H1 (cell line): ENCODE results near the gene PTPRCAP. TPM values are rescaled to one million over a fixed set of nuclear protein-coding genes. Genes with fewer than 3 reads are reported as not detected.

ENCODE experiments used
- CTCF ChIA-PET: fragments of 300-600 bp; sonication (Branson Sonifier 250); formaldehyde crosslinking; loops from one replicate; lab custom pipeline; 2021; ENCODE audit not compliant: partially characterized antibody; lab: Charles Lee
- POLR2A ChIA-PET: fragments of 300-600 bp; sonication (Branson Sonifier 250); formaldehyde crosslinking; loops from one replicate; lab custom pipeline; 2021; ENCODE audit warnings: inconsistent platforms; ENCODE audit not compliant: partially characterized antibody; lab: Charles Lee
- DNase-seq, 2 experiments: peaks; one replicate each; pipeline versions ENCODE4 v3.0.0 to v3.0.0-alpha.2; 2010 to 2022; ENCODE audit warnings: low spot score in 2 of 2, low read depth in 1 of 2, mixed read lengths in 1 of 2
- FAIRE-seq: peaks from 2 replicates; lab custom pipeline; 2011; peaks lifted over from hg19 to GRCh38; lab: Jason Lieb, UNC
- H2AFZ ChIP-seq: 2 replicates; pipeline ENCODE4 v1.8.1; 2012; ENCODE audit warnings: low read length, inconsistent platforms
- H2AK5ac ChIP-seq: 2 replicates; pipeline ENCODE4 v1.6.1; 2013; ENCODE audit warnings: low read depth, low read length
- H2BK120ac ChIP-seq: replicated peaks from 2 replicates; pipeline ENCODE3; 2013; ENCODE audit warnings: low read depth, low read length, inconsistent platforms
- H2BK12ac ChIP-seq: 2 replicates; pipeline ENCODE4 v1.6.1; 2013; ENCODE audit warnings: low read depth, low read length
- H2BK15ac ChIP-seq: 2 replicates; pipeline ENCODE4 v1.6.1; 2013; ENCODE audit warnings: low read length
- H2BK20ac ChIP-seq: 2 replicates; pipeline ENCODE4 v1.6.1; 2013; ENCODE audit warnings: low read length
- H2BK5ac ChIP-seq: 2 replicates; pipeline ENCODE4 v1.6.1; 2013; ENCODE audit warnings: low read depth, low read length
- H3K14ac ChIP-seq: 2 replicates; pipeline ENCODE4 v1.6.1; 2013; ENCODE audit warnings: inconsistent platforms; ENCODE audit not compliant: insufficient read length
- H3K18ac ChIP-seq: 2 replicates; pipeline ENCODE4 v1.6.1; 2013; ENCODE audit warnings: low read length; ENCODE audit errors: extremely low read depth
- H3K23ac ChIP-seq: 2 replicates; pipeline ENCODE4 v1.6.1; 2013; ENCODE audit warnings: inconsistent platforms; ENCODE audit not compliant: insufficient read length
- H3K23me2 ChIP-seq: 2 replicates; pipeline ENCODE4 v1.6.1; 2013; ENCODE audit warnings: low read depth, low read length
- H3K27ac ChIP-seq: 2 replicates; pipeline ENCODE4 v1.6.1; 2011; ENCODE audit warnings: low read depth, low read length, inconsistent platforms
- H3K27me3 ChIP-seq, 4 experiments: replicated peaks in 1 of 4; 1 replicate in 1 of 4; 2 replicates in 3 of 4; pipeline versions ENCODE4 v1.6.1 to v1.8.1; 2011 to 2013; ENCODE audit warnings: low read length in 3 of 4, mild to moderate bottlenecking in 3 of 4, inconsistent platforms in 2 of 4, mixed read lengths in 2 of 4, moderate library complexity in 1 of 4; ENCODE audit not compliant: control insufficient read depth in 3 of 4, insufficient read depth in 3 of 4; ENCODE audit errors: extremely low read depth in 1 of 4
- H3K36me3 ChIP-seq, 4 experiments: 2 replicates each; pipeline versions ENCODE4 v1.6.1 to v1.8.1; 2011 to 2013; ENCODE audit warnings: mild to moderate bottlenecking in 4 of 4, low read length in 3 of 4, moderate library complexity in 2 of 4, control low read depth in 1 of 4, inconsistent platforms in 1 of 4; ENCODE audit not compliant: insufficient read depth in 4 of 4, control insufficient read depth in 2 of 4
- H3K4ac ChIP-seq: replicated peaks from 2 replicates; pipeline ENCODE3; 2013; ENCODE audit warnings: low read length, low read depth, mixed read lengths, inconsistent platforms; ENCODE audit not compliant: insufficient read length
- H3K4me1 ChIP-seq, 4 experiments: replicated peaks in 1 of 4; 1 replicate in 1 of 4; 2 replicates in 3 of 4; pipeline versions ENCODE4 v1.6.1 to v1.8.1; 2011 to 2013; ENCODE audit warnings: low read length in 3 of 4, inconsistent platforms in 2 of 4, mixed read lengths in 1 of 4; ENCODE audit not compliant: insufficient read depth in 4 of 4, control insufficient read depth in 3 of 4
- H3K4me2 ChIP-seq, 2 experiments: 2 replicates each; pipeline versions ENCODE4 v1.6.1 to v1.8.1; 2011 to 2013; ENCODE audit warnings: low read depth in 2 of 2, low read length in 2 of 2, control low read depth in 1 of 2, inconsistent platforms in 1 of 2, mild to moderate bottlenecking in 1 of 2; ENCODE audit not compliant: insufficient read depth in 1 of 2
- H3K4me3 ChIP-seq, 4 experiments: fragments of 200-600, 300-600 bp in 1 of 4; sonication (generic), shearing (Covaris generic), sonication (Bioruptor Twin) in 1 of 4; 2 replicates each; pipeline versions ENCODE4 v1.5.1 to v1.8.1; 2011 to 2016; ENCODE audit warnings: low read length in 4 of 4, low read depth in 3 of 4, control low read depth in 2 of 4, inconsistent platforms in 2 of 4, mild to moderate bottlenecking in 2 of 4, mixed read lengths in 1 of 4, moderate library complexity in 1 of 4; ENCODE audit not compliant: insufficient read depth in 2 of 4; ENCODE audit errors: extremely low read depth in 1 of 4
- H3K56ac ChIP-seq: replicated peaks from 2 replicates; pipeline ENCODE3; 2013; ENCODE audit warnings: low read depth, mild to moderate bottlenecking, mixed read lengths, low read length, inconsistent platforms; ENCODE audit not compliant: insufficient read length
- H3K79me1 ChIP-seq: 2 replicates; pipeline ENCODE4 v1.6.1; 2013; ENCODE audit warnings: low read depth, low read length, control low read depth
- H3K79me2 ChIP-seq, 2 experiments: 2 replicates each; pipeline versions ENCODE4 v1.6.1 to v1.8.1; 2012 to 2013; ENCODE audit warnings: low read length in 2 of 2, mild to moderate bottlenecking in 2 of 2, inconsistent platforms in 1 of 2; ENCODE audit not compliant: insufficient read depth in 2 of 2, control insufficient read depth in 1 of 2
- H3K9ac ChIP-seq, 4 experiments: replicated peaks in 1 of 4; 1 replicate in 1 of 4; 2 replicates in 3 of 4; pipeline versions ENCODE4 v1.6.1 to v1.8.1; 2011 to 2013; ENCODE audit warnings: low read depth in 3 of 4, low read length in 3 of 4, control low read depth in 2 of 4, mild to moderate bottlenecking in 2 of 4, moderate library complexity in 2 of 4, inconsistent platforms in 1 of 4; ENCODE audit errors: extremely low read depth in 1 of 4
- H3K9me3 ChIP-seq, 2 experiments: 2 replicates each; pipeline versions ENCODE4 v1.6.1 to v1.8.1; 2012 to 2013; ENCODE audit warnings: mild to moderate bottlenecking in 2 of 2, moderate library complexity in 2 of 2, control low read depth in 1 of 2, inconsistent platforms in 1 of 2, low read depth in 1 of 2, low read length in 1 of 2, mixed read lengths in 1 of 2; ENCODE audit not compliant: insufficient read depth in 2 of 2
- H4K20me1 ChIP-seq, 2 experiments: replicated peaks in 1 of 2; 2 replicates each; pipeline versions ENCODE3 to v1.8.1; 2011 to 2013; ENCODE audit warnings: inconsistent platforms in 2 of 2, low read length in 2 of 2, mild to moderate bottlenecking in 1 of 2; ENCODE audit not compliant: insufficient read depth in 2 of 2, control insufficient read depth in 1 of 2
- H4K5ac ChIP-seq: 2 replicates; pipeline ENCODE4 v1.6.1; 2013; ENCODE audit warnings: low read length, low read depth, mixed read lengths, inconsistent platforms; ENCODE audit not compliant: insufficient read length
- H4K8ac ChIP-seq: 2 replicates; pipeline ENCODE4 v1.8.0; 2013; ENCODE audit warnings: mild to moderate bottlenecking, moderate library complexity, low read length, inconsistent platforms; ENCODE audit not compliant: insufficient read depth; ENCODE audit errors: extremely low read depth
- H4K91ac ChIP-seq: replicated peaks from 2 replicates; pipeline ENCODE3; 2013; ENCODE audit warnings: low read length, mixed read lengths, inconsistent platforms; ENCODE audit not compliant: insufficient read length
- ASH2L ChIP-seq: fragments of 200-600, 300-600 bp; sonication (generic); IDR thresholded peaks from one replicate; pipeline ENCODE4 v1.7.1; 2017; ENCODE audit warnings: low read length
- CREB1 ChIP-seq: IDR thresholded peaks from 2 replicates; pipeline ENCODE4 v1.6.1; 2012; ENCODE audit warnings: inconsistent platforms
- E2F6 ChIP-seq: IDR thresholded peaks from 2 replicates; pipeline ENCODE4 v1.6.1; 2012; ENCODE audit warnings: inconsistent platforms
- KDM4A ChIP-seq: IDR thresholded peaks from one replicate; pipeline ENCODE4 v1.7.1; 2012; ENCODE audit warnings: low read depth, mild to moderate bottlenecking, moderate library complexity, low read length, inconsistent platforms; ENCODE audit not compliant: severe bottlenecking
- MAFK ChIP-seq: IDR thresholded peaks from 2 replicates; pipeline ENCODE4 v1.6.1; 2012; ENCODE audit warnings: low read depth, mild to moderate bottlenecking, improper control_type of control experiment, low read length
- MAX ChIP-seq: IDR thresholded peaks from 2 replicates; pipeline ENCODE4 v1.6.1; 2012; ENCODE audit warnings: inconsistent platforms
- POLR2AphosphoS5 ChIP-seq: IDR thresholded peaks from 2 replicates; pipeline ENCODE4 v1.6.1; 2011; ENCODE audit warnings: low read depth, low read length
- RBBP5 ChIP-seq: IDR thresholded peaks from 2 replicates; pipeline ENCODE4 v1.7.1; 2012; ENCODE audit warnings: low read depth, mild to moderate bottlenecking, inconsistent platforms, low read length, moderate library complexity, borderline replicate concordance
- SIN3A ChIP-seq, 2 experiments: IDR thresholded peaks in 1 of 2; conservative IDR thresholded peaks in 1 of 2; 2 replicates each; pipeline ENCODE4 v1.6.1; 2011 to 2012; ENCODE audit warnings: low read length in 2 of 2, improper control_type of control experiment in 1 of 2, low read depth in 1 of 2, mild to moderate bottlenecking in 1 of 2
- SP1 ChIP-seq: IDR thresholded peaks from 2 replicates; pipeline ENCODE4 v1.6.1; 2011; ENCODE audit warnings: low read depth, low read length
- WGBS, 2 experiments: shearing (Covaris generic) in 1 of 2; methylation state at CpG; one replicate each; pipeline versions ENCODE4 v1.1.6 to v1.1.7; 2013 to 2015; ENCODE audit warnings: low lambda C conversion rate in 2 of 2, mixed read lengths in 2 of 2, inconsistent platforms in 1 of 2, low coverage in 1 of 2, missing lambda C conversion rate in 1 of 2; ENCODE audit not compliant: insufficient replicate concordance in 2 of 2, insufficient coverage in 1 of 2, insufficient read length in 1 of 2; ENCODE audit errors: extremely low coverage in 1 of 2, missing lambda C conversion rate in 1 of 2; 5-methylcytosine and 5-hydroxymethylcytosine counted together
- polyA plus RNA-seq, 7 experiments: library from polyadenylated mRNA; depleted of rRNA in 3 of 7; stranded (reverse) in 5 of 7; unstranded in 2 of 7; fragments of >200 nt in 5 of 7; fragments of 200-250 nt in 2 of 7; gene quantifications; 1 replicate in 5 of 7; 2 replicates in 1 of 7; 4 replicates in 1 of 7; pipeline versions ENCODE4 v1.2.1 to v1.2.3, GENCODE V29; 2011 to 2013; ENCODE audit warnings: missing spikeins in 2 of 7, mixed read lengths in 2 of 7
- total RNA-seq: library from RNA; stranded (reverse); fragmentation: NEBNext Ultra II Directional; extraction: Animal tissue kit (Norgen Biotek cat#: 25700); gene quantifications from 2 replicates; pipeline ENCODE4 v1.2.1, GENCODE V29; 2021

Gene PTPRCAP
- total and polyA plus RNA-seq, 2 of the 8 experiments (the other 6 are each of a cell fraction or from before 2014, with no cell fraction given), result 0.78 to 6.7 TPM

GRCh38 chr11:67420646-67421429, 16.6 kb downstream of the PTPRCAP start:
- no peak overlapping the region for H3K27ac ChIP-seq
- no peak overlapping the region for H4K5ac ChIP-seq
- H3K14ac ChIP-seq, result no peak overlapping the region
- 4% methylated on average over 23 of the region's 97 CpGs; no CpG with 5 or more reads in 1 of the 2 experiments for WGBS, 2 experiments
- POLR2A ChIA-PET, result interaction anchor here (0.8 to 10.2 kb wide), 12 partner anchors 9 to 75 kb away, joined by 3 to 104 read pairs (median 4); partner anchors contain the start of genes CORO1B, PPP1CA, PTPRCAP and RAD9A
- peak overlapping the region; percentile 75 for H3K56ac ChIP-seq
- no peak overlapping the region for H2AK5ac ChIP-seq
- H3K23ac ChIP-seq, result no peak overlapping the region
- H4K20me1 ChIP-seq, result peaks cover 0 to 3% of the 10 kb centered on the region in 2 experiments
- 0 out of 2 replicates have a peak overlapping the region, but pooled peaks have one; percentile 16 for H2AFZ ChIP-seq
- H2BK120ac ChIP-seq, result no peak overlapping the region
- CTCF ChIA-PET, result interaction anchor here (0.6 to 1.8 kb wide), 7 partner anchors 12 to 388 kb away, joined by 3 to 6 read pairs (median 3); no protein-coding TSS in a partner anchor
- peaks cover 4 to 15% (median 10%) of the 10 kb centered on the region in 4 experiments for H3K4me1 ChIP-seq
- peak overlapping the region; percentile 19 for H3K18ac ChIP-seq
- peak overlapping the region; percentile 65 for H4K91ac ChIP-seq
- H3K36me3 ChIP-seq, result no peaks in the 10 kb centered on the region
- H3K4me2 ChIP-seq, result peak overlapping the region; percentile 57 to 83
- H2BK12ac ChIP-seq, result no peak overlapping the region
- H2BK20ac ChIP-seq, result no peak overlapping the region
- peak overlapping the region; percentile 32 to 64 (median 36); a peak in 7 of 8 replicates for H3K4me3 ChIP-seq
- no peak overlapping the region for H2BK15ac ChIP-seq
- H3K9me3 ChIP-seq, result no peaks in the 10 kb centered on the region
- FAIRE-seq, result no peak
- peaks cover 0 to 8% (median 5%) of the 10 kb centered on the region in 4 experiments; a peak in 4 of 7 replicates for H3K27me3 ChIP-seq
- peak overlapping the region in 3 of 4 experiments; percentile 20 to 52 (median 47); a peak in 4 of 7 replicates for H3K9ac ChIP-seq
- peaks cover 10% of the 10 kb centered on the region; the same call in 1 of the 2 replicates for H3K23me2 ChIP-seq
- H4K8ac ChIP-seq, result no peak overlapping the region
- peak; percentile 84 to 100 for DNase-seq
- no peak overlapping the region for H3K4ac ChIP-seq
- H2BK5ac ChIP-seq, result no peak overlapping the region
- no peaks in the 10 kb centered on the region for H3K79me2 ChIP-seq
- H3K79me1 ChIP-seq, result no peaks in the 10 kb centered on the region
- peak; percentile 69; the same call in 1 of the 2 replicates for TF ChIP-seq MAX
- TF ChIP-seq E2F6, result peak; percentile 71
- no peak for TF ChIP-seq MAFK
- 0 out of 4 replicates have a peak, but pooled peaks of 1 of the 2 experiments have one; percentile 55 for TF ChIP-seq SIN3A (conservative IDR thresholded peaks at IDR 0.05 in 1 of 2, IDR thresholded peaks at IDR 0.05 in 1 of 2; ENCODE audit: low read depth in 1 of 2, low read length in 2 of 2)
- TF ChIP-seq KDM4A, result peak; percentile 79
- TF ChIP-seq RBBP5, result peak; percentile 69; the same call in 1 of the 2 replicates
- TF ChIP-seq ASH2L, result no peak
- TF ChIP-seq CREB1, result peak; percentile 66
- peak; percentile 30 for TF ChIP-seq POLR2AphosphoS5
- peak; percentile 55; the same call in 1 of the 2 replicates for TF ChIP-seq SP1
